Adipocyte (in vitro differentiated cells): ENCODE measurements around the gene PLK1.
A peak's percentile ranks its signal among the peaks of the same experiment; 100 is the strongest.
"Not testable (repeated sequence)": the region's sequence is repeated elsewhere in the genome, so short reads cannot be mapped to it uniquely, and the experiment has no call there.

Experiments used
- DNase-seq: peaks from one replicate; pipeline ENCODE4 v3.0.0-alpha.2; 2015; ENCODE audit warnings: low read depth
- H3K27me3 ChIP-seq: replicated peaks from 2 replicates; pipeline ENCODE4 v1.7.0; 2013; ENCODE audit warnings: mild to moderate bottlenecking, low read length, moderate library complexity; ENCODE audit not compliant: control insufficient read depth, insufficient read depth
- H3K36me3 ChIP-seq: 2 replicates; pipeline ENCODE4 v1.7.0; 2013; ENCODE audit warnings: low read length, mild to moderate bottlenecking, moderate library complexity; ENCODE audit not compliant: control insufficient read depth, insufficient read depth, severe bottlenecking
- H3K4me1 ChIP-seq: 2 replicates; pipeline ENCODE4 v1.7.0; 2013; ENCODE audit warnings: mild to moderate bottlenecking, low read length, moderate library complexity; ENCODE audit not compliant: control insufficient read depth, insufficient read depth
- H3K4me3 ChIP-seq: 2 replicates; pipeline ENCODE4 v1.7.0; 2013; ENCODE audit warnings: mild to moderate bottlenecking, low read length, moderate library complexity
- H3K9ac ChIP-seq: 2 replicates; pipeline ENCODE4 v1.7.0; 2013; ENCODE audit warnings: mild to moderate bottlenecking, low read length, moderate library complexity
- H3K9me3 ChIP-seq: 2 replicates; pipeline ENCODE4 v1.7.0; 2013; ENCODE audit warnings: mild to moderate bottlenecking, low read length, moderate library complexity; ENCODE audit not compliant: control insufficient read depth

PLK1 gene

GRCh38 chr16:23678430-23679273, at the start of gene PLK1:
TSS of gene PLK1 (plus strand) at chr16:23678889. CDS start at chr16:23678933, 44 bp downstream.
- Histone ChIP-seq H3K4me3 (peak within 1 kb of the TSS; percentile 85), H3K36me3 (peaks cover 15% of the 10 kb centered on the region), H3K4me1 (peaks cover 46% of the 10 kb centered on the region), H3K9me3 (no peaks in the 10 kb centered on the region), H3K9ac (peak within 1 kb of the TSS; percentile 75), H3K27me3 (no peaks in the 10 kb centered on the region)
- DNase-seq, result peak; percentile 94

GRCh38 chr16:23629516-23629915, 49.2 kb upstream of the PLK1 start:
- H3K4me1 ChIP-seq, result no peaks in the 10 kb centered on the region
- H3K27me3 ChIP-seq, result no peaks in the 10 kb centered on the region
- H3K4me3 ChIP-seq, result no peak overlapping the region
- H3K36me3 ChIP-seq, result peaks cover 69% of the 10 kb centered on the region
- no peak for DNase-seq
- no peak overlapping the region for H3K9ac ChIP-seq
- H3K9me3 ChIP-seq, result no peaks in the 10 kb centered on the region

DNA sequence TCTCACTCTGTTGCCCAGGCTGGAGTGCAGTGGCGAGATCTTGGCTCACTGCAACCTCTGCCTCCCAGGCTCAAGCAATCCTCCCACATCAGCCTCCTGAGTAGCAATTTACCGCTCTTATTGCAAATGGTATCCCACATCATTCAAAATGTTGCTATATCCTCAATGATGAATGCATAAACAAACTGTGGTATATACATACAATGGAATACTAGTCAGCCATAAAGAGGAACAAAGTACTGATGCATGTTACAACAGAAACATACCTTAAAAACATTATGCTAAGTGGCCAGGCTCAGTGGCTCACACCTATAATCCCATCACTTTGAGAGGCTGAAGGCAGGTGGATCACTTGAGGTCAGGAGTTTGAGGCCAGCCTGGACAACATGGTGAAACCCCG, 46.8 kb upstream of the PLK1 start:
- H3K27me3 ChIP-seq, H3K9ac ChIP-seq, H3K9me3 ChIP-seq, H3K4me3 ChIP-seq, H3K4me1 ChIP-seq, DNase-seq: not testable (repeated sequence)
- H3K36me3 ChIP-seq, result peaks cover 70% of the 10 kb centered on the region

DNA sequence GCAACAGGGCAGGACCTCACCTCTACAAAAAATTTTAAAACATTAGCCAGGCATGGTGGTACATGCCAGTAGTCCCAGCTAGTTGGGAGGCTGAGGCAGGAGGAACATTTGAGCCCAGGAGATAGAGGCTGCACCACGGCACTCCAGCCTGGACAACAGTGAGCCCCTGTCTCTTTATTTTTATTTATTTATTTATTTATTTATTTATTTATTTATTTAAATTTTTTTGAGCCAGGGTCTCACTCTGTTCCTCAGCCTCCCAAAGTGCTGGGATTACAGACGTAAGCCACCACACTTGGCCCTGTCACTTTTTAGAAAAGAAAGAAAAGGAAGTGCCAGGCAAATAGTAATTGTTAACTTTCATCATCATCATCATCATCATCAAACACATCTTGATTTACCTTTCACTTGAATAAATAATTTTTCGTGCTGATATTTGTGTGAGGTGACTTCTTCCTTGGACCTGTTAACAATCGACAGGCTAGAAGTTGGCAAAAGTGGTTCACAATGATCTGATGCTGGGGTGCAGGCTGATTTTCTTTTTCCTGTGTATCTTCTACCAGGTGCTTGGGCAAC, 44.1 kb upstream of the PLK1 start:
- Histone ChIP-seq H3K9me3 (no peaks in the 10 kb centered on the region), H3K36me3 (peaks cover 60% of the 10 kb centered on the region), H3K4me3 (no peak overlapping the region), H3K27me3 (no peaks in the 10 kb centered on the region), H3K9ac (no peak overlapping the region), H3K4me1 (no peaks in the 10 kb centered on the region)
- no peak for DNase-seq

GRCh38 chr16:23635958-23636357, 42.7 kb upstream of the PLK1 start:
- Histone ChIP-seq H3K36me3 (peaks cover 50% of the 10 kb centered on the region), H3K4me1 (peaks cover 8% of the 10 kb centered on the region), H3K9ac (no peak overlapping the region), H3K27me3 (no peaks in the 10 kb centered on the region), H3K4me3 (no peak overlapping the region), H3K9me3 (no peaks in the 10 kb centered on the region)
- DNase-seq, result no peak

DNA sequence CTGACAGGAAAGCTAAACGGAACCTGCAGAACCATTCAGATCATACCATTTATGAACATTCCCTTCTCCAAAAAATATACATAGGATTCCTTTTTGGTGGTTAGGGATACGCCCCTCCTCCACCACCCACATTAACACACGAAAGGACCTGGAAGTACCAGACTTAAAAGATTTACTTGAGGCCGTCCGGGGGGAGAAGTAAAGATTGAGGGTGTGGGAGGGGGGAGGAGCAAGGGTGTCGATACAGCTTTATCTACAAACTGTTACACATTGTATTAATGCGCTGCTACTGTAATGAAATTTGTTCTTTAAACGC, 38.1 kb upstream of the PLK1 start:
- Histone ChIP-seq H3K4me3 (peak overlapping the region; percentile 100), H3K4me1 (peaks cover 17% of the 10 kb centered on the region), H3K27me3 (no peaks in the 10 kb centered on the region), H3K36me3 (peaks cover 39% of the 10 kb centered on the region), H3K9ac (peak overlapping the region; percentile 99), H3K9me3 (no peaks in the 10 kb centered on the region)
- DNase-seq, result no peak

- peaks cover 17% of the 10 kb centered on the region for H3K4me1 ChIP-seq
- H3K36me3 ChIP-seq, result peaks cover 39% of the 10 kb centered on the region
- DNase-seq, result peak; percentile 99
- no peaks in the 10 kb centered on the region for H3K9me3 ChIP-seq
- peak within 1 kb of the TSS; percentile 99 for H3K9ac ChIP-seq
- no peaks in the 10 kb centered on the region for H3K27me3 ChIP-seq
- peak within 1 kb of the TSS; percentile 100 for H3K4me3 ChIP-seq
These were observed 37.5 kb upstream of the PLK1 start, which contains the start of the genes DCTN5 and PALB2 for GRCh38 chr16:23640931-23641765. TSS of gene DCTN5 (plus strand) at chr16:23641466. CDS start at chr16:23641543, 77 bp downstream. TSS of gene PALB2 (minus strand) at chr16:23641310. CDS start at chr16:23641157, 153 bp downstream.

- Histone ChIP-seq H3K9me3 (no peaks in the 10 kb centered on the region), H3K4me3 (peak overlapping the region; percentile 100), H3K36me3 (peaks cover 43% of the 10 kb centered on the region), H3K4me1 (peaks cover 17% of the 10 kb centered on the region), H3K9ac (peak overlapping the region; percentile 99), H3K27me3 (no peaks in the 10 kb centered on the region)
- no peak for DNase-seq
These were observed 36.4 kb upstream of the PLK1 start for GRCh38 chr16:23642246-23642774.

DNA sequence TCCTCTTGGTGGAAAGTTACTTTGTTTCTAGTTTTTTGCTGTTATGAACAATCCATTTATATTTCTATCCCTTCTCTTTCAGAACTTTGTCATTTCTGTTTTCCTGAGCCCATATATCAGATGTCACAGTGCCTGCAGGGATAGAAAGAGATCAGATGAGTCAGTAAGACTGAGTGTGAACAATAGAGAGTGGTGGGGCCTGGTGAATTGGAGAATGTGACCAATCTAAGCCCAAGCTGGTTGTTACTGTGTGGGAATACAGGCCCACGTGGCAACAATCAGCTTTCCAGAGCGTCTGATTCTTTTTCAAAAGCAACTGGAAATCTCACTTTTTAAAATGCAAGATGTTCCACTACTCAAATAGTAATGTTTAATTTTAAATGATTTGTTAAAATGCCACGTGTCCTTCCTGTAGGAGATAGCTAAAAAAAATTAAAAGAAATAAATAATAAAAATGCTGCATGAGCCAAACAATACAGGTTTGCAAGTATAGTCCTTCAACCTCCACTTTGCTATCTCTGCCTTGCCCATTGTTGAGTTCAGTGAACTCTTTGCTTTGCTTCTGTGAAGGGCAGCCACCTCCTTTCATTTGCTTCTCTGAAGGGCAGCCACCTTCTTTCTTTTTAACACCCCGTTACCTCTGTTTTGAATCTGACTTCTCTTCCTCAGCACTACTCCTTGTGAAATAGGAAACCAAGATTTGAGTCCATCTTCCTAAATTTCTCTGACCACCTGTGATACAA, 27.8 kb upstream of the PLK1 start:
- Histone ChIP-seq H3K4me3 (no peak overlapping the region), H3K9me3 (no peaks in the 10 kb centered on the region), H3K4me1 (no peaks in the 10 kb centered on the region), H3K27me3 (no peaks in the 10 kb centered on the region), H3K9ac (no peak overlapping the region), H3K36me3 (peaks cover 76% of the 10 kb centered on the region)
- peak; percentile 11 for DNase-seq

- peaks cover 65% of the 10 kb centered on the region for H3K36me3 ChIP-seq
- no peak overlapping the region for H3K4me3 ChIP-seq
- no peak overlapping the region for H3K9ac ChIP-seq
- H3K4me1 ChIP-seq, result no peaks in the 10 kb centered on the region
- H3K9me3 ChIP-seq, result no peaks in the 10 kb centered on the region
- no peaks in the 10 kb centered on the region for H3K27me3 ChIP-seq
- no peak for DNase-seq
These were observed 26.7 kb upstream of the PLK1 start for GRCh38 chr16:23651943-23652468.
